Measurements from ENCODE around the gene RBM7. TPM values are rescaled to one million over a fixed set of nuclear protein-coding genes. Genes with fewer than 3 reads are reported as not detected.

RBM7 gene
- total RNA-seq, 2 experiments from 2014 or later = 51.4 to 52.6 TPM

GRCh38 chr11:114395736-114396135 lies 4.7 kb upstream of the RBM7 start:
- CTCF ChIA-PET = interaction anchor here (0.5 kb wide), 1 partner anchor 179 kb away, joined by 3 read pairs; no protein-coding TSS in a partner anchor

GRCh38 chr11:114396916-114397315 lies 3.5 kb upstream of the RBM7 start:
- Mint-ChIP-seq H3K27ac (no peak overlapping the region), H3K27me3 (no peaks in the 10 kb centered on the region), H3K9me3 (no peaks in the 10 kb centered on the region), H3K4me3 (no peak overlapping the region), H3K4me1 (ENCODE audit: low read depth) (peaks cover 20% of the 10 kb centered on the region), H3K36me3 (ENCODE audit: low read depth) (peaks cover 18% of the 10 kb centered on the region)
- intact Hi-C loops (cut with micrococcal nuclease) = no loop called here
- no peak for ATAC-seq
- no peak for DNase-seq
- ChIA-PET CTCF (no interaction called here), POLR2A (interaction anchor here (0.6 kb wide), 1 partner anchor 422 kb away, joined by 3 read pairs; no protein-coding TSS in a partner anchor)
- no peak for TF ChIP-seq CTCF (IDR thresholded peaks at IDR 0.05)

More at GRCh38 chr11:114395736-114396135, 4.7 kb upstream of the RBM7 start:
- POLR2A ChIA-PET = no interaction called here
- DNase-seq (no peak), ATAC-seq (no peak)
- intact Hi-C loops (cut with micrococcal nuclease) = no loop called here
- Mint-ChIP-seq H3K4me1 (ENCODE audit: low read depth) (peaks cover 19% of the 10 kb centered on the region), H3K4me3 (no peak overlapping the region), H3K27me3 (no peaks in the 10 kb centered on the region), H3K9me3 (no peaks in the 10 kb centered on the region), H3K27ac (no peak overlapping the region), H3K36me3 (ENCODE audit: low read depth) (peaks cover 17% of the 10 kb centered on the region)
- no peak for TF ChIP-seq CTCF (IDR thresholded peaks at IDR 0.05)

- POLR2A ChIA-PET = no interaction called here
- H3K27ac Mint-ChIP-seq = no peak overlapping the region
- H3K27me3 Mint-ChIP-seq = no peaks in the 10 kb centered on the region
- CTCF ChIA-PET = interaction anchor here (0.8 to 1.6 kb wide), 4 partner anchors 11 to 137 kb away, joined by 4 to 7 read pairs (median 4); no protein-coding TSS in a partner anchor
- H3K36me3 Mint-ChIP-seq (ENCODE audit: low read depth) = peaks cover 21% of the 10 kb centered on the region
- H3K4me3 Mint-ChIP-seq = no peak overlapping the region
- DNase-seq (no peak), ATAC-seq (no peak)
- H3K4me1 Mint-ChIP-seq (ENCODE audit: low read depth) = peaks cover 22% of the 10 kb centered on the region
- TF ChIP-seq CTCF (IDR thresholded peaks at IDR 0.05) = no peak
- intact Hi-C loops (cut with micrococcal nuclease) = no loop called here
- no peaks in the 10 kb centered on the region for H3K9me3 Mint-ChIP-seq
These were observed 3.0 kb upstream of the RBM7 start for GRCh38 chr11:114397349-114397982.

- DNase-seq (no peak), ATAC-seq (no peak)
- peak overlapping the region; percentile 97 for H3K4me3 Mint-ChIP-seq
- no peaks in the 10 kb centered on the region for H3K9me3 Mint-ChIP-seq
- peak overlapping the region; percentile 99 for H3K27ac Mint-ChIP-seq
- intact Hi-C loops (cut with micrococcal nuclease) = no loop called here
- TF ChIP-seq CTCF (IDR thresholded peaks at IDR 0.05) = no peak
- ChIA-PET CTCF (interaction anchor here (0.8 to 1.6 kb wide), 4 partner anchors 12 to 138 kb away, joined by 4 to 7 read pairs (median 4); no protein-coding TSS in a partner anchor), POLR2A (no interaction called here)
- peaks cover 26% of the 10 kb centered on the region for H3K36me3 Mint-ChIP-seq (ENCODE audit: low read depth)
- peaks cover 28% of the 10 kb centered on the region for H3K4me1 Mint-ChIP-seq (ENCODE audit: low read depth)
- no peaks in the 10 kb centered on the region for H3K27me3 Mint-ChIP-seq
These were observed 2.1 kb upstream of the RBM7 start for GRCh38 chr11:114398303-114398920.

All from activated CD8-positive, alpha-beta T cell treated with anti-CD3 and anti-CD28 coated beads for 36 hours (primary cell).